ENCODE data around the gene C11orf42. TPM values are rescaled to one million over a fixed set of nuclear protein-coding genes. Genes with fewer than 3 reads are reported as not detected.

C11orf42 gene
- total RNA-seq, 1 experiment from 2014 or later, result not detected

DNA sequence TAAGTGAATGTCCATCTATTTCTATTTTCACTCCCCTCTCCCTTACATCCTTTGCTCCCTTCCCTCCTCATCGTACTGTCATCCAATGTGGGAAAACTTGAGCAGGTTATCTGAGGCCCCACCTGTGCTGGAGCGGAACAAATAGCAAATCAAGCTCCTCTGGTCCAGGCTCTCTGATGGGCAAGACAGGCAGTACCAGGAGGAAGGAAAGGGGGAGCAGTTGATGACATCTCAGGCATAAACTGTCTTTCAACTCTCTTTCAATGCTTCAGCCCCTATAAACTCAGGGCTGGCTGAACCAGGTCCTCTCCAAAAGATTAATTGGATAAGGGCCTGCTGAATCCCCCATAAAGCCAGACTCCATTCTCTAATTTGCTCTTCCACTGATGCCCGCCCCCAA, 52.8 kb downstream of the C11orf42 start:
- no peak for DNase-seq (ENCODE audit: low read depth)

DNA sequence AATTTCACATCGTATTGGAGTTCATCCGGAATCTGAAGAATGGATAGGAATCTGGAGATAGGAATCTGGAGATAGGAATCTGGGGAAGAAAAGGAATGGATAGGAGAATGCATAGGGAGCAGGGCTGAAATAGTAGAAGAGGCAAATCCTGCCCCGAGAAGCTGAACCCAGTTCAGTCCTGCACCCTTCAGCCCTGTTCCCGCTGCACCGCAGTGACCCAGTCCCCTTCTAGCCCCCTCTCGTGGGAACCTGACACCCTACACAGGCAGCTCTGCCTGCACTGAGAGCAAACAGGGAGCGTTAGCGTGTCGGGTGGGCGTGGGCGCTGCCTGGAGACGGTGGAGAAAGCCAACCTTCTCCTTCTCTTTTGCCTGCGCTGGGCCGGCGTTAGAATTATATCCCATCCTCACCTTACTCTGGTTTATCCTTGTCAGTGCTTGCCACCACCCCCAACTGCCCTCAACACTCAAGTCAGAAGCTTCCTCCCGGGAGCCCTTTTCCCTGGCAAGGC, 53.3 kb downstream of the C11orf42 start:
- DNase-seq (ENCODE audit: low read depth), result no peak

GRCh38 chr11:6260207-6260726, 54.9 kb downstream of the C11orf42 start:
- no peak for DNase-seq (ENCODE audit: low read depth)

Other genes starting within 250 kb of the C11orf42 start
- not detected in 2 replicates for gene OR56A5, start 237.1 kb upstream of the C11orf42 start, total RNA-seq (2014; rRNA removed)
- gene OR52L1, start 218.6 kb upstream of the C11orf42 start, total RNA-seq (2014; rRNA removed), result not detected in 2 replicates
- gene OR56A4, start 198.6 kb upstream of the C11orf42 start, total RNA-seq (2014; rRNA removed), result not detected in 2 replicates
- not detected in 2 replicates for gene OR56A1, start 174.8 kb upstream of the C11orf42 start, total RNA-seq (2014; rRNA removed)
- not detected in 2 replicates for gene OR56B4, start 97.9 kb upstream of the C11orf42 start, total RNA-seq (2014; rRNA removed)
- not detected in 2 replicates for gene OR52B2, start 35.2 kb upstream of the C11orf42 start, total RNA-seq (2014; rRNA removed)
- not detected in 2 replicates for gene OR52W1, start 6.3 kb upstream of the C11orf42 start, total RNA-seq (2014; rRNA removed)
- gene FHIP1B, start 29.1 kb downstream of the C11orf42 start, total RNA-seq (2014; rRNA removed), result 15.7 and 18.1 TPM in 2 replicates
- gene CNGA4, start 33.5 kb downstream of the C11orf42 start, total RNA-seq (2014; rRNA removed), result not detected in 2 replicates
- gene CCKBR, start 54.3 kb downstream of the C11orf42 start, total RNA-seq (2014; rRNA removed), result not detected in 2 replicates
- 376 and 433 TPM in 2 replicates for gene CAVIN3, start 114.9 kb downstream of the C11orf42 start, total RNA-seq (2014; rRNA removed)
- gene SMPD1, start 184.9 kb downstream of the C11orf42 start, total RNA-seq (2014; rRNA removed), result 71.8 and 75.2 TPM in 2 replicates
- 18.3 and 19.0 TPM in 2 replicates for gene APBB1, start 213.5 kb downstream of the C11orf42 start, total RNA-seq (2014; rRNA removed)
- gene HPX, start 235.4 kb downstream of the C11orf42 start, total RNA-seq (2014; rRNA removed), result 0.13 TPM in 1 of 2 replicates, not detected in the other

Data from LHCN-M2 (cell line).